Umbilical cord (tissue), 2 donors: ENCODE data around the gene RAB26. TPM values are rescaled to one million over a fixed set of nuclear protein-coding genes. Genes with fewer than 3 reads are reported as not detected.

Experiments
- DNase-seq: peaks from one replicate; pipeline ENCODE4 v3.0.0-alpha.2; 2015; ENCODE audit warnings: low spot score
- total RNA-seq: library from RNA; depleted of rRNA; stranded (reverse); fragments of >200 nt; gene quantifications from one replicate; pipeline ENCODE4 v1.2.3, GENCODE V29; 2014; ENCODE audit warnings: low replicate concordance; ENCODE audit not compliant: insufficient read depth

RAB26 gene
- total RNA-seq, 1 donor from 2014 or later: 0.48 TPM

- DNase-seq: peak; percentile 75
Observed at GRCh38 chr16:2159175-2159838, 10.9 kb downstream of the RAB26 start.

DNA sequence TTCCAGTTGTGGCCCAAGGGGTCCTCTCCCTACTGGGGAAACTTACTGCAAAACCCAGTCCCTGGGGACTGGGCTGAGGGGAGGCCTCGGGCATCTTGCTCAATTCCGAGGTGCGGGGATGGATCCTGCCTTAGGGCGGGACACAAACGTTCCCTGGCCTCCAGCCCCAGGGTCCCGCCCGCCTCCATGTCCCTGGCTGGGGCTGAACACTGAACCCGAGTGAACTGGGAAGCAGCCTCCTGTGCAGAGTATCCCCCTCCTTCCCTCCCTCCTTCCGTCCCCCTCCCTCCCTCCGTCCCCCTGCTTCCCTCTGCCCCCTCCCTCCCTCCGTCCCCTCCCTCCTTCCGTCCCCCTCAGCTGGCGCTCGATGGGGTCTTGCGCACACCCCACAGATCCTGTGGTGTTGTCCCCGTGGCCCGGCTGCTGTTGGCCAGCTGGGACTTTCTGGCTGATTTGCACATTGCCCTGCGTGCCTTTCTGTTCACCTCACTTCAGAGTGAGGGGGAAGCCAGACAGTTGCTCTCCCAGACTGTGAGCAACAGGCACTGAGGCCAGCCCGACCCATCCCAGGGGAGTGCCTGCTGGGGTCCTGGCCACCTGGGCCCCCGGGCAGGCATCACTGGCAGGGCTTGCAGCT, 12.6 kb downstream of the RAB26 start:
- no peak for DNase-seq

- DNase-seq: no peak
Observed at GRCh38 chr16:2161911-2162310, 13.5 kb downstream of the RAB26 start.

DNA sequence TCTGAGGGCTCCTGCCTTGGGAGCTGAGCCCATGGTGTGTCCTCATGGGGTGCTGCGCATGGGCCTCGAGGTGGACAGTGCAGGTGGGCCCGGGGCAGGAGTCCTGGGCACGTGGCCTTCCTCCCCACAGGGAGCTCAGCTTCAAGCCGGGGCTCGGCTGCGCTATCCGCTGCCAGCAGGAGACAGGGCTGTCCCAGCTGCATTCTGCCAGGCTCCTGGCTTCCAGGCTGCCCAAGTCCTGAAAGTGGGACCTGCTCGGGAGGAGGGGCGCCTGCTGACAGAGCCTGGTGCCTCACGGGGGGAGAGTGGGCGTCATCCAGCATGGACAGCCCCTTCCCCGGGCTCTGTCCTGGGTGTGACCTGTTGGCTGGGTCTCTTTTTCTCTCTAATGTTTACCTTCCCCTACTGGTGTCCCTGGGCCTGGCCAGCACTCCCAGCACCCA, 14.3 kb downstream of the RAB26 start:
- no peak for DNase-seq

- DNase-seq: peak; percentile 57
Observed at GRCh38 chr16:2163211-2163881, 14.9 kb downstream of the RAB26 start.

- DNase-seq: no peak
Observed at GRCh38 chr16:2165861-2166260, 17.4 kb downstream of the RAB26 start.

DNA sequence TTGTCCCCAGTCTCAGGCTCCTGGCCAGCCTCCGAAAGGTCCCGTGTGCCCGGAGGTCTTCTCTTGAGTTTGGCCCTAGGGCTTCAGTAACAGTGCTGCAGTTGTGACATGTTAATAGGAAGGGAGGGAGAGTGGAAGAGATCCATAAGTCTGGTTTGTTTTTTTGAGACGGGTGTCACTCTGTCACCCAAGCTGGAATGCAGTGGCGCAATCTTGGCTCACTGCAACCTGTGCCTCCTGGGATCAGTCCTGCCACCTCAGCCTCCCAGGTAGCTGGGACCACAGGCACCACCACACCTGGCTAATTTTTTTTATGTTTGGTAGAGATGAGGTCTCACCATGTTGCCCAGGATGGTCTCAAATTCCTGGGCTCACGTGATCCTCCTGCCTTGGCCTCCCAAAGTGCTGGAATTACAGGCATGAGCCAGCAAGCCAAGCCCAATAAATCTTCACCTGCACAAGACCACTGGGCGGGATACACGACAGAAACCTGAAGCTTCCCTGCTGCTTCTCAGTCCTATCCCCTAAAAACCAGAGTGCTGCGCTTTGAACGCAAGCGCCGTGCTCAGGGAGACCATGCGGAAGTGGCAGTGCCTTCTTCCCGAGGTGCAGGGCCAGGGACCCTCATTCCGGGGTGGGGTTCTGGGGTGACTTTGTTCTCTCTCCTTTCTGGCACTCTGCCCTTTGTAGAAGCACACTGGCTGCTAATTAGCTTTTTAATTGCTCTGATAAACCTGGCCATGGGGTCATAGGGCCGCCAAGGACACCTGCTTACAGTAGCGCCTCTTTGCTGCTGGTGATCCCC, 18.0 kb downstream of the RAB26 start:
- no peak for DNase-seq

- no peak for DNase-seq
Observed at GRCh38 chr16:2167068-2167638, 18.7 kb downstream of the RAB26 start.

DNA sequence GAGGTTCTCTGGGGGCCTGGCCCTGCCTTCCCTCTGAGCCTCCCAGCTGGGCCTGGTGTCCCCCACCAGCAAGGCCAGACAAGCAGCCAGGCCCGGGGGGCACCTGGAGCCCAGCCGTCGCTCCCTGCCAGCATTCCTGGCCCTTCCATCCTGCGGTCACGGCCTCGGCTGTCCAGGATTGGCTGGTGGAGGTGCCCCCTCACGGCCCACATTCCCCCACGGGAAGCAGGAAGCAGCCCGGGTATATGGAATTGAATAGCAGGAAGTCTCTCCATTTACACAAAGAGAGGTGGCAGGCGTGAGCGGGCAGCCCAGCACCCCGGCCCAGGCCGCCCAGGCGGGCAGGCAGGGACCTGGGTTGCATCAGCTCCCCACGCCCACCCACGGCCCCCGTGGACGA, 21.7 kb downstream of the RAB26 start:
- no peak for DNase-seq

- no peak for DNase-seq
Observed at GRCh38 chr16:2170587-2171435, 22.4 kb downstream of the RAB26 start.

DNA sequence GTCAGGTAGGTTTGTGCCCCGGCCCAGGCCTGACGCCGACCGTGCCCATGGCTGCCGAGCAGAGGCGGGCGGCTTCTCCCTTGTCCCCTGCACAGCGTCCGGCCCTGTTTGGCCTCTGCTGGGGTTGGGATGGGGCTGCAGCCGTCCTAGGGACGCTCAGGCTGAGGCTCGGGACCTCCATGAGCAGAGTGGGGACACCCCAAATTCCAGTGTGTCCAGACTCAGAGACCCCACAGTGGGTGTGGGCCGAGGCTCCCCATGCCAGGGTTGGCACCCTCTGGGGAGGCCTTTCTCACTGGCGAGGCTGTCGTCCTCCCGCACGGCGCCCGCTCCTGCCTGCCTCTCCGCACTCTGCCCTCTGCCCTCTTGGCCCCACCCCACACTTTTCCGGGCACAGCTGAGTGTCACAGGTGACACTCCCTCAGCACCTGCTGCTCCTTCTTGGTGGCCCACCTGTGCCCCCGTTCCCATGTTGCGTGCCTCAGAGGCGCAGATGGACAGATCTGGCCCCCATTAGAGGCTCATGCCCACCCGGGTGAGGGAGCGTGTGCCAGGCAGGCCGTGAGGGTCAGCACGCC, 23.3 kb downstream of the RAB26 start:
- DNase-seq: no peak

GRCh38 chr16:2172688-2173335, 24.4 kb downstream of the RAB26 start:
- no peak for DNase-seq

GRCh38 chr16:2173366-2173765, 24.9 kb downstream of the RAB26 start:
- no peak for DNase-seq

- DNase-seq: no peak
Observed at GRCh38 chr16:2173916-2174315, 25.5 kb downstream of the RAB26 start.

GRCh38 chr16:2174396-2175131, 26.1 kb downstream of the RAB26 start:
- no peak for DNase-seq

- DNase-seq: no peak
Observed at GRCh38 chr16:2175454-2175853, 27.0 kb downstream of the RAB26 start.

GRCh38 chr16:2176047-2176446, 27.6 kb downstream of the RAB26 start:
- no peak for DNase-seq

GRCh38 chr16:2177101-2177500, 28.7 kb downstream of the RAB26 start:
- DNase-seq: no peak

- DNase-seq: no peak
Observed at GRCh38 chr16:2177561-2177960, 29.1 kb downstream of the RAB26 start.
